ENCODE results near the gene ZG16. TPM values are rescaled to one million over a fixed set of nuclear protein-coding genes. Genes with fewer than 3 reads are reported as not detected.
A peak's percentile ranks its signal among the peaks of the same experiment; 100 is the strongest.
"Not testable (repeated sequence)": the region's sequence is repeated elsewhere in the genome, so short reads cannot be mapped to it uniquely, and the experiment has no call there.

Gene ZG16
- total and polyA plus RNA-seq, 5 donors: not detected

DNA sequence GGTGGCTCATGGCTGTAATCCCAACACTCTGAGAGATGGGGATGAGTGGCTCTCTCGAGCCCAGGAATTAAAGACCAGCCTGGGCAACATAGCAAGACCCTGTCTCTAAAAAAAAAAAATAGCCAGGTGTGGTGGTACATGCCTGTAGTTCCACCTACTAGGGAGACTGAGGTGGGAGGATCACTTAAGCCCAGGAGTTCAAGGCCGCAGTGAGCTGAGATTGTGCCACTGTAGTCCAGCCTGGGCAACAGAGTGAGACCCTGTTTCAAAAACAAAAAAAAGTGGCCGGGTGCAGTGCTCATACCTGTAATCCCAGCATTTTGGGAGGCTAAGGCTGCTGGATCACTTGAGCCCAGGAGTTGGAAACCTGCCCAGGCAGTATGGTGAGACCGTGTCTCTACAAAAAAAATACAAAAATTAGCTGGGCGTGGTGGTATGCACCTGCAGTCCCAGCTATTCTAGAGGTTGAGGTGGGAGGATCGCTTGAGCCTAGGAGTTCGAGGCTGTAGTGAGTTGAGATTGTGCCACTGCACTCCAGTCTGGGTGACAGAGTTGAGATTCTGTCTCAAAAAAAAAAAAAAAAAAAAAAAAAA lies 35.3 kb upstream of the ZG16 start:
- no peaks in the 10 kb centered on the region for H3K27me3 ChIP-seq (ENCODE audit: control insufficient read depth, insufficient read depth)
- H3K9me3 ChIP-seq (ENCODE audit: control insufficient read depth, low read length): no peaks in the 10 kb centered on the region
- DNase-seq (peak in 1 of 3 donors; percentile 7), ATAC-seq (no peak)
- intact Hi-C loops (cut with DNase I): no loop called here
- no peak overlapping the region for H3K27ac ChIP-seq (ENCODE audit: low read length)
- no peaks in the 10 kb centered on the region for H3K4me1 ChIP-seq (ENCODE audit: control insufficient read depth, insufficient read depth, low read length)
- no peak overlapping the region for H3K4me3 ChIP-seq (ENCODE audit: low read length)
- 84% methylated on average over 7 of the region's 7 CpGs for WGBS

DNA sequence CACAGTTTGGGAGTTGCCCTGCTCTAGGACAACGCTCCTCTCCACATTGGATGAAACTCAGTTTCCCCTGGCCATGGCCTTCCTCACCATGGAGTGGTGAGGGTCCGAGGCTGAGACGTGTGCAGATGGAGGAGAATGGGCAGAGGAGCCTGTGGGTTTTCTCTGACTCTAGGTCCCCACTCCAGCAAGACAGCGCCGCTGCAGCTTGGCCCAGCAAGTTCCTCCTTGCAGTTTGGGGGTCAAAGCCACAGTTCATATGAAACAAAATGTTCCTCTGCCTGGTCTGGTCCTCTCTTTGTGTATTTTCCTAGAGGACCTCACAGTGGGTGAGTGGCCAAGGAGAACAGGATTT lies 34.6 kb upstream of the ZG16 start:
- Histone ChIP-seq H3K27ac (ENCODE audit: low read length) (no peak overlapping the region), H3K4me3 (ENCODE audit: low read length) (no peak overlapping the region), H3K9me3 (ENCODE audit: control insufficient read depth, low read length) (no peaks in the 10 kb centered on the region), H3K27me3 (ENCODE audit: control insufficient read depth, insufficient read depth) (no peaks in the 10 kb centered on the region), H3K4me1 (ENCODE audit: control insufficient read depth, insufficient read depth, low read length) (no peaks in the 10 kb centered on the region)
- 80% methylated on average over 5 of the region's 5 CpGs for WGBS
- DNase-seq (peak in 1 of 3 donors; percentile 14), ATAC-seq (no peak)
- intact Hi-C loops (cut with DNase I): no loop called here

DNA sequence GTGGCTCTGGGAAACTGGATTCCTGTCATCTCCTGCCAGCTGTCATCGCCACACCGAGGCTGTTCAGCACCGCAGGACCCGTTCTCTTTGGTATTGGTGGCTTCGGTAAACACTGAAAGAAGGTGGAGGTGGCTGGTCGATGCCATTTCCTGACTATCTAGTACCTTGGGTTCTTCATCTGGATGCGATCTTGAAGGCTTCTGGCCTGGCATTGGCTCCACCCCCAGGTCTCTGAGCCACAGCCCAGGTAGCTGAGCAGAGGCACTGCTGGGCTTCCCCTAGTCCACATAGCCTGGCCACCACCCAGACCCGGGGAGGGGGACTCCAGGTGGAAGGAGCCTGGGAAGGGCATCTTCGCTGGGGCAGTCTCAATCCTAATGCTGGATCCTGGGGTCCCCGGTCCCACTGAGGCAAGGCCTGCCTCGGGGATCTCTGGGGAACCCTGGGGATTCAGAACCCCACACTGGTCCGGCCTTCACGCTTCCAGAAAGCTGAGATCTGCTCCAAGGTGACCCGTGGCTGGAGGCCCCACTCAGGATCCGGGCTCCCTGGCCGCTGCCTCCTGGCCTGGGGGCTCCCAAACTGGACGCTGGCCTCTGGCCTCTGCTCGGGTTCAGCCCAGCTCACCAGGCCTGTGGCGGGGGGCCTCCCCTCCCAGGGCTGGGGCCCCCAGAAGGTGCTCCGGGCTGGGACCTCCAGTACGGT lies 34.1 kb upstream of the ZG16 start:
- H3K27ac ChIP-seq (ENCODE audit: low read length): no peak overlapping the region
- no peaks in the 10 kb centered on the region for H3K4me1 ChIP-seq (ENCODE audit: control insufficient read depth, insufficient read depth, low read length)
- ATAC-seq (peak in 1 of 2 donors; percentile 7), DNase-seq (peak in 1 of 3 donors; percentile 55)
- intact Hi-C loops (cut with DNase I): no loop called here
- no peaks in the 10 kb centered on the region for H3K9me3 ChIP-seq (ENCODE audit: control insufficient read depth, low read length)
- no peak overlapping the region for H3K4me3 ChIP-seq (ENCODE audit: low read length)
- H3K27me3 ChIP-seq (ENCODE audit: control insufficient read depth, insufficient read depth): no peaks in the 10 kb centered on the region
- 78% methylated on average over 21 of the region's 21 CpGs for WGBS

DNA sequence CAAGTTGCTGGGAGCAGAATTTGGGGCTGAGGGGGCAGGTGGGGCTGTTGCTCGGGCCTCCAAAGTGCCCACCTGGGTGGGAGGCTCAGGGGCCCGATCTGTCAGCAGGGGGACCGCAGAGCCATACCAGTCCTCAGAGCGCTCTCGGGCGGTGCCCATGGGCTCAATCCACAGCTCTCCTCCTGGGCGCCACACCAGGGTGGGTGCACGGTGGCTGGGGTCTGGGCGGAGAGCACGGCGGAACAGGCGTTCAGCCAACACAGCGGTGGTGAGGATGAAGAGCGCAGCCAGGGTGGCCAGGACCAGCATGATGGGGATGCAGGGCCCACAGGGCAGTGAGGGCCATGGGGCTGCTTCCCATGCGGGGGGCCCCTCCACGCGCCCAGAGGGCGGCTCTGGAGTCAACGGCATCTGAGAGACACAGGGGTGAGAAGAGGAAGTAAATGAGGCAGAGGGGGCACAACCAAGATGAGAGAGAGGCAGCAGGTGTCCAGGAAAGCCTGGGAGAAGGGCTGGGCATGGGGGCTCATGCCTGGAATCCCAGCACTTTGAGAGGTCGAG lies 33.4 kb upstream of the ZG16 start:
- DNase-seq (peak in 1 of 3 donors; percentile 40), ATAC-seq (peak; percentile 26 to 27)
- H3K27ac ChIP-seq (ENCODE audit: low read length): no peak overlapping the region
- H3K9me3 ChIP-seq (ENCODE audit: control insufficient read depth, low read length): no peaks in the 10 kb centered on the region
- intact Hi-C loops (cut with DNase I): no loop called here
- no peak overlapping the region for H3K4me3 ChIP-seq (ENCODE audit: low read length)
- 85% methylated on average over 20 of the region's 20 CpGs for WGBS
- H3K27me3 ChIP-seq (ENCODE audit: control insufficient read depth, insufficient read depth): no peaks in the 10 kb centered on the region
- no peaks in the 10 kb centered on the region for H3K4me1 ChIP-seq (ENCODE audit: control insufficient read depth, insufficient read depth, low read length)

DNA sequence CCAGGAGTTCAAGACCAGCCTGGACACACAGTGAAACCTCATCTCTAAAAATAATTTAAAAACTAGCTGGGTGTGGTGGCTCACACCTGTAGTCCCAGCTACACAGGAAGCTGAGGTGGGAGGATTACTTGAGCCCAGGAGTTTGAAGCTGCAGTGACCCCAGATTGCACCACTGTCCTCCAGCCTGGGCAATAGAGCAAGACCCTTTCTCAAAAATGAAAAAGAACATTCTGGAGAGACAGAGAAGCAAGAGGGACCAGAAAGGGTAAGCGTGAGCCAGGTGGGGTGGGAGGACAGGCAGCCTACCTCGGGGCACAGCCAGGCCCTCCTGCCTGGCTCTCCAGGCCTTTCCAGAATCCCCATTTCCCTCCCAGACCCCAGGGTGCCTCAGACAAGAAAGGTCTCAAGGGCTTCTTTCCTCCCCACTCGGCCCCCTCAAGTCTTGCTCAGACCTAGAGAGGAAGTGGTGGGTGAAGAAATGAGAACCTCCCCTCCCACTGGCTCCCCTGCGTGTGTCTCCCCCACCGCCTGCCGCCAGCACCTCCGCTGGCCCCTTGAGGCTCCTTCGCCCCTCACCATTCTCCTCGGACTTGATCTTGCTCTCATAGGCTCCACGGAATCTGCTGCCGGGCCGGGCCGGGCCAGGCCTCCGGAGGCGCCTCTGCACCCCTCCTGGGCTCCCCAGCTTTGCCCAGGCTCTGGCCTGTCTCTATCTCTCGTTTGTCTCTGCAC lies 32.8 kb upstream of the ZG16 start:
- Histone ChIP-seq H3K27ac (ENCODE audit: low read length) (no peak overlapping the region), H3K9me3 (ENCODE audit: control insufficient read depth, low read length) (no peaks in the 10 kb centered on the region), H3K4me1 (ENCODE audit: control insufficient read depth, insufficient read depth, low read length) (no peaks in the 10 kb centered on the region), H3K27me3 (ENCODE audit: control insufficient read depth, insufficient read depth) (no peaks in the 10 kb centered on the region), H3K4me3 (ENCODE audit: low read length) (no peak overlapping the region)
- WGBS: 69% methylated on average over 16 of the region's 16 CpGs
- intact Hi-C loops (cut with DNase I): no loop called here
- peak; percentile 20 to 40 for ATAC-seq
- peak in 1 of 3 donors; percentile 25 for DNase-seq

DNA sequence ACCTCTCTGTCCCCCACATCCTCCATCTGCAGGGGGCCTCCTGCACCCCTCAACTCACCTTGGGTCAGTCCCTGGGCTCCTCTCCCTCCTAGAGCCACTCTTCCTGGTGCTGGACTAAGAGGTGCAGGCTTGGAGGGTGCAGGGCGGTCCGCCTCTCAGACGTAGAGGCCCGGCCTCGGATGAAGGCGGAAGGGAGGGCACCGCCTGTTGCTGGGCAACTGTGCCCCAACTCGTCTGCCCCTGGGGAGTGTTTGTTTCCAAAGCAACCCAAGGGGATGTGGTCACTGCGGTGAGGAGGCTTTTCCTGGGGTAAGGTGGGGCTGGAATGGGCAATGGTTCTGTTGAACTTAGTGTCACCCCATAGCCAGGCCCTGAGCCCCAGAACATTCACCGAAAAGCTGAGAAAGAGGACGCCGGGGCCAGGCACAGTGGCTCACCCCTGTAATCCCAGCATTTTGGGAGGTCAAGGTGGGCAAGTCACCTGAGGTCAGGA lies 32.2 kb upstream of the ZG16 start, which contains the start of gene C16orf54:
Gene C16orf54 (minus strand): TSS at position 138 of the 493 bp plus-strand sequence. CDS start 1,039 bp downstream, outside the sequence.
- Histone ChIP-seq H3K27ac (ENCODE audit: low read length) (no peak within 1 kb of the TSS), H3K4me3 (ENCODE audit: low read length) (no peak within 1 kb of the TSS), H3K4me1 (ENCODE audit: control insufficient read depth, insufficient read depth, low read length) (no peaks in the 10 kb centered on the region), H3K9me3 (ENCODE audit: control insufficient read depth, low read length) (no peaks in the 10 kb centered on the region), H3K27me3 (ENCODE audit: control insufficient read depth, insufficient read depth) (no peaks in the 10 kb centered on the region)
- DNase-seq (peak; percentile 64 to 86 (median 86)), ATAC-seq (peak; percentile 80 to 83)
- intact Hi-C loops (cut with DNase I): no loop called here
- WGBS: 71% methylated on average over 12 of the region's 12 CpGs

DNA sequence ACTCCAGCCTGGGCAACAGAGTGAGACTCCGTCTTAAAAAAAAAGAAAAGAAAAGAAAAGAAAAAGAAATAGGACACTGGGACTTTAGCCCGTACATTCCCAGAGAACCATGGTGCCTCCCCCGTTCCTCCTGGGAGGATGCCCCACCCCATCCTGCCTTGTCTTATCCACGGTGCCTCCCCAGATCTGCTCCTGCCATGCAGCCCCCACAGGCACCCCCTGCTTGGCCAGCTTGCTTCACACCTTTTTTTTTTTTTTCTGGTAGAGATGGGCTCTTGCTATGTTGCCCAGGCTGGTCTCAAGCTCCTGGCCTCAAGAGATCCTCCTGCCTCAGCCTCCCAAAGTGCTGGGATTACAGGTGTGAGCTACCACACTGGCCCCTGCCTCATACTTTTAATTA lies 31.5 kb upstream of the ZG16 start:
- 56% methylated on average over 4 of the region's 4 CpGs for WGBS
- H3K4me3 ChIP-seq (ENCODE audit: low read length); H3K27me3 ChIP-seq (ENCODE audit: control insufficient read depth, insufficient read depth); H3K9me3 ChIP-seq (ENCODE audit: control insufficient read depth, low read length); ATAC-seq; intact Hi-C loops (cut with DNase I); H3K27ac ChIP-seq (ENCODE audit: low read length); H3K4me1 ChIP-seq (ENCODE audit: control insufficient read depth, insufficient read depth, low read length); DNase-seq: not testable (repeated sequence)

DNA sequence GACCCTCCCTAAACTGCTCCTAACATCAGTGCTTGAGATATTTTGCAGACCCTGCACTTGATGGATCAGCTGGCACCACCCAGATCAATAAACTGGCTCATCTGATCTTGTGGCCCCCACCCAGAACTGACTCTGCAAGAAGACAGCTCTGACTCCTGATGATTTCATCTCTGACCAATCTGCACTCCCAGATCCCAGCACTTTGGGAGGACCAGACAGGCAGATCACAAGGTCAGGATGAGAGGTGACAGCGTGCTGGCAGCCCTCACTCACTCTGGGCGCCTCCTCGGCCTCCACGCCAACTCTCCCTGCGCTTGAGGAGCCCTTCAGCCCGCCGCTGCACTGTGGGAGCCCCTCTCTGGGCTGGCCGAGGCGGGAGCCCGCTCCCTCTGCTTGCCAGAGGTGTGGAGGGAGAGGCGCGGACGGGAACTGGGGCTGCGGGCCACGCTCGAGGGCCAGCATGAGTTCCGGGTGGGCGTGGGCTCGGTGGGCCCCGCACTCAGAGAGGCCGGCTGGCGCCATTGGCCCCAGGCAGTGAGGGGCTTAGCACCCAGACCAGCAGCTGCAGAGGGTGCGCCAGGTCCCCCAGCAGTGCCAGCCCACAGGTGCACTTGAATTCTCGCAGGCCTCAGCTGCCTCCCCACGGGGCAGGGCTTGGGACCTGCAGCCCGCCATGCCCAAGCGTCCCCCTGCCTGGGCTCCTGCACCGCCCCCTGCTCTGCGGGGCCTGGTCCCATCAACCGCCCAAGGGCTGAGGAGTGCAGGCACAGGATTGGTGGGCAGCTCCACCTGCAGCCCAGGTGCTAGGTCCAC lies 29.9 kb upstream of the ZG16 start:
- ATAC-seq: no peak

DNA sequence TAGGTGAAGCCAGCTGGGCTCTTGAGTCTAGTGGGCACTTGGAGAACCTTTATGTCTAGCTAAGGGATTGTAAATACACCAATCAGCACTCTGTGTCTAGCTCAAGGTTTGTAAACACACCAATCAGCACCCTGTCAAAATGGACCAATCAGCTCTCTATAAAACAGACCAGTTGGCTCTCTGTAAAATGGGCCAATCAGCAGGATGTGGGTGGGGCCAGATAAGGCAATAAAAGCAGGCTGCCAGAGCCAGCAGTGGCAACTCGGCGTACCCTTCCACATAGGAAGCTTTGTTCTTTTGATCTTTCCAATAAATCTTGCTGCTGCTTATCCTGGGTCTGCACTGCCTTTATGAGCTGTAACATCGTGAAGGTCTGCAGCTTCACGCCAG lies 29.3 kb upstream of the ZG16 start:
- intact Hi-C loops (cut with DNase I); H3K4me3 ChIP-seq (ENCODE audit: low read length); H3K4me1 ChIP-seq (ENCODE audit: control insufficient read depth, insufficient read depth, low read length); H3K27me3 ChIP-seq (ENCODE audit: control insufficient read depth, insufficient read depth); ATAC-seq; H3K9me3 ChIP-seq (ENCODE audit: control insufficient read depth, low read length); H3K27ac ChIP-seq (ENCODE audit: low read length): not testable (repeated sequence)
- DNase-seq: peak in 1 of 3 donors; percentile 7
- WGBS: 79% methylated on average over 4 of the region's 4 CpGs

More for the DNA sequence above, 29.9 kb upstream of the ZG16 start:
- intact Hi-C loops (cut with DNase I): no loop called here
- DNase-seq: peak in 1 of 3 donors; percentile 42
- no peak overlapping the region for H3K27ac ChIP-seq (ENCODE audit: low read length)
- no peaks in the 10 kb centered on the region for H3K9me3 ChIP-seq (ENCODE audit: control insufficient read depth, low read length)
- 94% methylated on average over 30 of the region's 30 CpGs for WGBS
- H3K4me1 ChIP-seq (ENCODE audit: control insufficient read depth, insufficient read depth, low read length): no peaks in the 10 kb centered on the region
- no peaks in the 10 kb centered on the region for H3K27me3 ChIP-seq (ENCODE audit: control insufficient read depth, insufficient read depth)
- H3K4me3 ChIP-seq (ENCODE audit: low read length): no peak overlapping the region

DNA sequence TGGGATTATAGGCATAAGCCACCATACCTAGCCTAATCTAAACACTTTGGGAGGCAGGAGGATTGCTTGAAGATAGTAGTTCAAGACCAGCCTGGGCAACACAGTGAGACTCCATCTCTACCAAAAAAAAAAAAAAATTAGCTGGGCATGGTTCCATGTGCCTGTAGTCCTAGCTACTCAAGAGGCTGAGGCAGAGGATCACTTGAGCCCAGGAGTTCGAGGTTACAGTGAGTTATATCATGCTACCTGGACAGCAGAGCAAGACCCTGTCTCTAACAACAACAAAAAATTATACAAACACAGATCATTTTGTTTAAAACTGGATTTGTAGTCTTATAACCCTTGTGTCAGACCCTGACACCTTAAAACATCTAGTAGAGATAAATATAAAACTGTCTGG lies 24.5 kb upstream of the ZG16 start:
- no peak overlapping the region for H3K4me3 ChIP-seq (ENCODE audit: low read length)

More for the DNA sequence above, 24.5 kb upstream of the ZG16 start:
- no peaks in the 10 kb centered on the region for H3K27me3 ChIP-seq (ENCODE audit: control insufficient read depth, insufficient read depth)
- H3K9me3 ChIP-seq (ENCODE audit: control insufficient read depth, low read length): no peaks in the 10 kb centered on the region
- intact Hi-C loops (cut with DNase I): no loop called here
- WGBS: 64% methylated on average over 1 of the region's 1 CpG
- H3K4me1 ChIP-seq (ENCODE audit: control insufficient read depth, insufficient read depth, low read length): no peaks in the 10 kb centered on the region
- ATAC-seq (no peak), DNase-seq (no peak)
- H3K27ac ChIP-seq (ENCODE audit: low read length): no peak overlapping the region

Measured in right cardiac atrium (tissue), 5 donors.